Stimulated activated CD8-positive, alpha-beta memory T cell treated with anti-CD3 and anti-CD28 coated beads, Interleukin-12 subunit alpha, Interleukin-12 subunit beta, amount 100 ng/mL, for 24 hours (primary cell): ENCODE measurements around the gene C17orf67.

Experiments
- DNase-seq: peaks from one replicate; pipeline ENCODE4 v3.0.0-alpha.2; 2020; ENCODE audit errors: extremely low read depth

C17orf67 gene

GRCh38 chr17:56808503-56808902, 25.2 kb downstream of the C17orf67 start:
- no peak for DNase-seq

- no peak for DNase-seq
These were observed 26.0 kb downstream of the C17orf67 start for GRCh38 chr17:56807723-56808122.

- no peak for DNase-seq
These were observed 26.8 kb downstream of the C17orf67 start for GRCh38 chr17:56806949-56807348.

GRCh38 chr17:56804454-56804853, 29.3 kb downstream of the C17orf67 start:
- no peak for DNase-seq

GRCh38 chr17:56803071-56803470, 30.6 kb downstream of the C17orf67 start:
- DNase-seq, result no peak

- no peak for DNase-seq
These were observed 32.1 kb downstream of the C17orf67 start for GRCh38 chr17:56801459-56802178.

GRCh38 chr17:56798916-56799315, 34.8 kb downstream of the C17orf67 start:
- no peak for DNase-seq

GRCh38 chr17:56796536-56796935, 37.2 kb downstream of the C17orf67 start:
- no peak for DNase-seq

GRCh38 chr17:56795221-56795865, 38.4 kb downstream of the C17orf67 start:
- no peak for DNase-seq

GRCh38 chr17:56793957-56794356, 39.8 kb downstream of the C17orf67 start:
- DNase-seq, result no peak

GRCh38 chr17:56793531-56793930, 40.2 kb downstream of the C17orf67 start:
- DNase-seq, result no peak

GRCh38 chr17:56792267-56792666, 41.5 kb downstream of the C17orf67 start:
- DNase-seq, result no peak

- DNase-seq, result no peak
These were observed 46.7 kb downstream of the C17orf67 start for GRCh38 chr17:56786989-56787482.

GRCh38 chr17:56785997-56786680, 47.6 kb downstream of the C17orf67 start:
- DNase-seq, result no peak

- DNase-seq, result no peak
These were observed 48.3 kb downstream of the C17orf67 start for GRCh38 chr17:56785405-56785804.

GRCh38 chr17:56782338-56782737, 51.4 kb downstream of the C17orf67 start:
- no peak for DNase-seq

GRCh38 chr17:56781906-56782305, 51.8 kb downstream of the C17orf67 start:
- no peak for DNase-seq

- DNase-seq, result peak; percentile 58
These were observed 53.6 kb downstream of the C17orf67 start for GRCh38 chr17:56779898-56780777.

GRCh38 chr17:56779322-56779721, 54.4 kb downstream of the C17orf67 start:
- no peak for DNase-seq

GRCh38 chr17:56778898-56779297, 54.8 kb downstream of the C17orf67 start:
- DNase-seq, result no peak

GRCh38 chr17:56777859-56778258, 55.9 kb downstream of the C17orf67 start:
- DNase-seq, result no peak

- DNase-seq, result no peak
These were observed 59.1 kb downstream of the C17orf67 start for GRCh38 chr17:56774650-56775049.
